C1 segment of cervical spinal cord (tissue), 14 donors: Measurements from ENCODE around the gene CHD9NB.

Source experiments
- DNase-seq, 14 donors: peaks; one replicate each; lab custom pipeline; 2025; lab: John Stamatoyannopoulos, UW

The CHD9NB gene

DNA sequence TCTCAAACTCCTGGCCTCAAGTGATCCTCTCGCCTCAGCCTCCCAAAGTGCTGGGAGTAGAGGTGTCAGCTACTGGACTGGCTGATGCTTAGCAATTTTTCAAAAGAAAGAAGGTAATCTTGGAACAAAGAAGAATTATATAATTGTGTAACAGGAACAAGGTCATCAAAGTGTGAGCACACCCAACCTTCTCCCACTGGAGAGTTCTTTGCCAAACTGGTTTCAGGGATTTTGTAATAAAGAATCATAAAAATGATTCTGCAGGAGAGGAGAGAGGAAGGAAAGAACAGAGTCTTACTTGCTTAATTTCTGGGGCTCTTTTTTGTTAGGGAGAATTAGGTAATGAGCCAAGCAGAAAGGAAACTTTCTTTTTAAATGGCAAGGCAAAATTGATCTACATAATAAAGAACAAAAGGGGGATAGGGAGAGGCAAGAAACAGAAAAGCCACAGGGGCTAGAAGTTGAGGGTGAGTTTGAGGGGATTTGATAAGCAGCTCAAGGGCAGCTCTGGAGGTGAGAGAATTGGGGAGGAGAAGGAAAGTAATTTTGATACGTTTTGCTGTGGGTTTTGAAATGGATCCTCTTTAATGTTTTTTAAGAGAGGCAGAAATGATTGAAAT, 21.3 kb downstream of the CHD9NB start:
- no peak for DNase-seq

DNA sequence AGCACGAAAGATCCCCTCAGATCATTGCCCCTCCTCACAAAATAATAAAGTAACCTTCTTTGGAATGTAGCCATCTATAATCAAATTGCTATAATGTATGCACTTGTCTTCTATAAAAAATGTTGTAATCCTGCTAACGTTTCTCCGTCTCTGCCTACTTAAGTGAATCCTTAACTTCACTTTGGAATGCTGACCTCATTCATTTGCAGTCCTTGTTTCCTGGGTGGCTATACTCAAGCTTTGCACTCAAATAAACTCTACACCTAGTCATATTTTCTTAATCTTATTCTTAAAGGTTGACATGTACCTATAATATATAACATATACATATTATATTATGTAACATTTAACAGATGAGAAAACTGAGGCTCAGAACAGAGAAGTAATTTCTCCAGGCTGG, 22.7 kb downstream of the CHD9NB start:
- no peak for DNase-seq

DNA sequence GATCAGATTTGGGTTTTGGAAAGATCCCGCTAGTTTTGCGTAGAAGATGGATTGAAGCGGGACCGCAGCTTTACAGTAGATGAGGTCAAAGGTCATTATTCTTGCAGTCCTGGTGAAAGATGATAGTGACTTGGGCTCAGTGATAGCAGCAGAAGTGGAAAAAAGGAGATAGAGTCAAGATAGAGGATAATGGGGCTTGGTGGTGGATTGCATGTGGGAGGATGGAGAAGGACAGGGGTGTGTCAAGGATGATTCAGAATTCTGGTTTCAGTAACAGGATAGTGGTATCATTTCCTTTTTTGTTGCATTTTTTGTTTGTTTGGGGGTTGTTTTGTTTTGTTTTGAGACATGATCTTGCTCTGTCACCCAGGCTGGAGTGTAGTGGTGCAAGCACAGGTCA, 28.7 kb downstream of the CHD9NB start:
- DNase-seq: no peak

DNA sequence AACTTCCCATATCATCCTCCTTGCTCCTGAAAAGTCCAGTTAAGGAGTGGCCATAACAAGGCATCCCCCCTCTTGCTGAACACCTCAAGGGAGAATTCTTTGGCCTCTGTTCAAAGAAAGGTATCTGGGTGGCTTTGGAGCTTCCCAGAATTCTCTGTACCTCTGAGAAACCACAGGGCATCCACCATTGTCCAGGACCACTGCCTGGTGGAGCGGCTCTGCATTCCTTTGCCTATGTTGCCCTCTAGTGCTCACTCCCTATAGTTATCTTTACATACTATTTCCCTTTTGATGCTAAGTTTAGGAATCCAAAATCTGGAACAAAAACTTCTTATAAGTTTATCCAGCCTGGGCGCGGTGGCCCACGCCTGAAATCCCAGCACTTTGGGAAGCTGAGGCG, 30.3 kb downstream of the CHD9NB start:
- peak in 5 of 14 donors; percentile 0 to 12 (median 8) for DNase-seq

DNA sequence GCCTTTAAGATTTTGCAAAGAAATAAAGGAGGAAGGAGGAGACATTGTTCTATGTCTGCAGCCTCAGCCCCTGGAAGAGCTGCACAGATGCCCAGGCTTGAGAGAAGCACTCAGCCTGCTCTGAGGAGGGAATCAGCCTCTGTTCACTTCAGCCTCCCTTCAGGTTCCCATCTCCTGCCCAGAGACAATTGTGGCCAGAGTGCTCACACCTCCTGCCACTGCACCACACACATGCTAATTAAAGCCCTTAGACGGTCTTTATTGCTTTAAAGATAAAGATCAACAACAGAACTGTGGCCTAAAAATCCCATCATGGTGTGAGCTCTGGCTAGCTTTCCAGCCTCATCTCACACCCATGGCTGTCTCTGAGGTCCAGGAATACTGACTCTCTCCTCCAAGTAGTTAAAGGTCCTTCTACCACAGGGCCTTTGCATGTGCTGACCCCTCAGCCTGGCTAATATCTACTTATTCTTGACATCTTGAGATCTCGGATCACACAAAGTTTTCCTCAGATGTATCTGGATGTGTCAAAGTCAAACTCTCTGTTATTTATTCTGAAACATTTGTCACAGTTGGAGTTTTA, 33.8 kb downstream of the CHD9NB start:
- DNase-seq: no peak

DNA sequence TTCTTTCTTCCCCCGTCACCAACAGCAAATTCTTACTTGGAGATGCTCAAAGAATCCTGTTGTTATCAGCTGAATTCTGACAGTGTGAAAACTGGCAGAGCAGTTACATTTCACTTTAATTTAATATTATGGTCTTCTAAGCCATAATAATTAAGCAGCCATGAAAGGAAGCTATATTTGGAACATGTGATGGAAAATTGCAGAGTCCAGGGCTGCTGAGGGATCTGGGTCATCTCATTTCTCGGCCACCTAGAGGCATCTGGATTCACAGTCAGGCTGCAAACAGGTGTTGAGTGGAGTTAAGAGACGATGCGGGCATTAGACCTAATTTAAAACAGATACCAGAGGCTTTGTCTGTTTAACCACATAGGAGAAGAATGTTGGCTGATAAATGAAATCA, 38.4 kb downstream of the CHD9NB start:
- no peak for DNase-seq

DNA sequence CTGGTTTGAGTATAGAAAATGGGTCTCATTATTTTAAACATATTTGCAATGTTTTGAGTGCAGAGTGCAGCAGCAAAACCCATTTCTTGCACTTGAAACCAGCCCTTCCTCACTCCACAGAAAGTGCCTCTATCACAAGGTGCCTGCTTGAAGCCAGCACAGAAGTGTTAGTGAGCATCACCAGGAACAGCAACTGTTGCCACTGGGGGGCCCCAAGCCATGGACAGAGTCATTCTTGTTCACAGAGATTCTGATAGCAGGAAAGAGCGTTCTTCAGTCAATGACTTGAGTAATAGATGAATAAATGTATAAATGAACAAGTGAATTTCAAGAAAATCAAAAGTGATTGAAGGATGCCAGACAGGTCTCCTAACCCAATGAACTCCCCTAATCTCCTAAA, 45.6 kb downstream of the CHD9NB start:
- DNase-seq: no peak

DNA sequence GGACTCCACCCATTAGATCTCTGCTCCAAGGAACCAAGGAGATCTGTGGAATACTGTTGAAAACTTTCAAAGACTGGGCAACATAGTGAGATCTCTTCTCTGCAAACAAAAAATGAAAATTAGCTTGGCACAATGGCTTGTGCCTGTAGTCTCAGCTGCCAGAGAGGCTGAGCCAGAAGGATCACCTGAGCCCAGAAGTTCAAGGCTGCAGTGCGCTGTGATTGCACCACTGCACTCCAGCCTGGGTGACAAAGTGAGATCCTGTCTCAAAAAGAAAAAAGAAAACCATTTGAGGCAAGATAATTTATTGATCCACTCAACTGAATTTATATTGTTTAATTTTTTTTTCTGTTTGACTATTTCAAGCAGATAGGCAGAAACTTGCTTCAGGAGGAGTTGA, 54.8 kb downstream of the CHD9NB start:
- DNase-seq: no peak

DNA sequence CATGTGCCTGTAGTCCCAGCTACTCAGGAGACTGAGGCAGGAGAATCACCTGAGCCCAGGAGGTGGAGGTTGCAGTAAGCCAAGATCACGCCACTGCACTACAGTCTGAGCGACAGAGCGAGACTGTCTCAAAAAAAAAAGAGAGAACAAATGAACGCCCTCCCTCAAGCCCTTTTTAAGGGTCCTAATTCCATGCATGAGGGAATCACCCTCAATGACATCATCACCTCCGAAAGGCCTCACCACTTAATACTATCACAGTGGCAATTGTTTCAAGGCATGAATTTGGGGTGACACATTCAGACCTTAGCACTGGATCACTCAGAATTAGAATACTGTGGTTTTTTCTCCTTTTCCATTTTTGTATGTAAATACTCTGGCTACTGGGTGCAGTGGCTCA, 57.8 kb downstream of the CHD9NB start:
- DNase-seq: no peak

DNA sequence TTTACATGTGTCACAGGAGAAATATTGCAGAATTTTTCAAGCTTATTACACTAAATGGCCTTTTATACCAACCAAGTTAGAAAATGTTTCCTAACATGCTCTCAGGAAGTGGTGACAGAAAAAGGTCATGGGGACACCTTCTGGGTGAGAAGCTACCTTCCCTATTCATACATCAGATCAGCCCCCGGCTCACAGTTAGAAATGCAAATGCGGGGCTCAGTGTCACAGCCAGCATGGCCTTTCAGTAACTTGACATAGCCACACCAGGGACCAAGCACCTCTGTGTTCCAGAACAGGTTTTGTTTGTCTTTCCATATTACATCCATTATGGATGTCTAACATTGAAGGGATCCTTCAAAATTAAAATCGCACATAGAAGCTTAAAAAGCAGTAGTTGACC, 59.5 kb downstream of the CHD9NB start:
- DNase-seq: no peak

DNA sequence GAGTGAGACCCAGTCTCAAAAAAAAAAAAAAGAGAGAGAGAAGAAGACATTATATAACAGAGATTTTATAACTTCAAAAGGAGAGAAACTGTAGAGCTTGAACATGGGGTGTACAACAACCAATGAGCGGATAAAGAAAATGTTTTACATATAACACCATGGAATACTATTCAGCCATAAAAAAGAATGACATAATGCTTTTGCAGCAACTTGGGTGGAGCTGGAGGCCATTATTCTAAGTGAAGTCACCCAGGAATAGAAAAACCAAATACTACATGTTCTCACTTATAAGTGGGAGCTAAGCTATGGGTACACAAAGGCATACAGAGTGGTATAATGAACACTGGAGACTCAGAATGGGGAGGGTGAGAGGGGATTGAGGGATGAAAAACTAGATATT, 61.1 kb downstream of the CHD9NB start:
- no peak for DNase-seq
